Heart left ventricle (tissue), 13 donors: ENCODE results near the gene GNA14.

Source experiments
- POLR2A ChIP-seq, 2 donors: fragments of 450-650 bp; IDR thresholded peaks; one replicate each; pipeline ENCODE4 v1.6.1; 2017; ENCODE audit warnings: antibody characterized with exemption in 2 of 2, mild to moderate bottlenecking in 2 of 2, moderate library complexity in 2 of 2
- TF ChIP-seq, protein P1 (sequence below), 12 donors: fragments of 200-600 bp; sonication (generic) in 4 of 12; IDR thresholded peaks; one replicate each; pipeline versions ENCODE4 v1.5.0 to v1.8.0; 2018 to 2022; ENCODE audit warnings: antibody characterized with exemption in 12 of 12, mild to moderate bottlenecking in 5 of 12
- donor health status: ischemic (EF 13 %, LVEDD 7.1; RV severe dilation, severe dysfunction).
- donor health status: DM: no; HTN: yes; CAD: no.
- donor health status: DM: no; HTN: no; CAD: no.
- donor health status: ischemic (EF 25% LVEDD 6.9; RV normal size, moderate dysfunction).
- donor health status: ischemic (EF 25% LVEDD 5.7; RV mildly dilated, moderate dysfunction).
- donor health status: ischemic (EF 35%, LVEDD 5.7; RV mildly dilated, moderate dysfunction).
- donor health status: nonischemic (EF 11% LVEDD 7.7; RV severe dilation, severe dysfunction).
- donor health status: DM: yes; HTN: yes; CAD: no.
- donor health status: PGD.
- donor health status: ischemic (EF 29% LVEDD 5.4; RV normal size, mild dysfunction).
- donor health status: nonischemic (EF 23%, LVEDD 6.1; RV moderate dilation, normal function).

DNA sequence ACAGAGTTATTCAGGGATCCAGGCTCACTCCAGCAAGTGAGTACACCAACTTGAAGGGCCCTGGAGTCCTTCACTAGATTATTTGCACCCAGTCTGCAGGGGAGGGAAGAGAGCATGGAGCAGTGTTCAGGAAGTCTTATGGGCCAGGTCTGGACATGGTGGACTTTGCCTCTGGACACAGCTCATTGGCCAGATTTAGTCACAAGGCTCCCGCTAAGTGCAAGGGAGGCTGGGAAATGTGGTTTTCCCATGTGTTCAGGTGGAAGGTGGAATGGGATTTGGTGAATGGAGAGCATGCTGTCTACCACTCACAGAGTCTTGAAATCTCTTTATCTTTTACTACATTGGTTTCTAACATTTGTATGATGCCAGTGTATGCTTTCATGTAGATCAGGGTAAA is 200.5 kb downstream of the GNA14 start:
- TF ChIP-seq, protein P1, sequence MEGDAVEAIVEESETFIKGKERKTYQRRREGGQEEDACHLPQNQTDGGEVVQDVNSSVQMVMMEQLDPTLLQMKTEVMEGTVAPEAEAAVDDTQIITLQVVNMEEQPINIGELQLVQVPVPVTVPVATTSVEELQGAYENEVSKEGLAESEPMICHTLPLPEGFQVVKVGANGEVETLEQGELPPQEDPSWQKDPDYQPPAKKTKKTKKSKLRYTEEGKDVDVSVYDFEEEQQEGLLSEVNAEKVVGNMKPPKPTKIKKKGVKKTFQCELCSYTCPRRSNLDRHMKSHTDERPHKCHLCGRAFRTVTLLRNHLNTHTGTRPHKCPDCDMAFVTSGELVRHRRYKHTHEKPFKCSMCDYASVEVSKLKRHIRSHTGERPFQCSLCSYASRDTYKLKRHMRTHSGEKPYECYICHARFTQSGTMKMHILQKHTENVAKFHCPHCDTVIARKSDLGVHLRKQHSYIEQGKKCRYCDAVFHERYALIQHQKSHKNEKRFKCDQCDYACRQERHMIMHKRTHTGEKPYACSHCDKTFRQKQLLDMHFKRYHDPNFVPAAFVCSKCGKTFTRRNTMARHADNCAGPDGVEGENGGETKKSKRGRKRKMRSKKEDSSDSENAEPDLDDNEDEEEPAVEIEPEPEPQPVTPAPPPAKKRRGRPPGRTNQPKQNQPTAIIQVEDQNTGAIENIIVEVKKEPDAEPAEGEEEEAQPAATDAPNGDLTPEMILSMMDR (IDR thresholded peaks at IDR 0.05): no peak
- TF ChIP-seq POLR2A (IDR thresholded peaks at IDR 0.05): no peak
